Measurements from ENCODE around the gene COPS7B.

- TF ChIP-seq GATA2 (IDR thresholded peaks at IDR 0.05; ENCODE audit: low read depth, low read length) (no peak), GATA3 (IDR thresholded peaks at IDR 0.05; ENCODE audit: low read depth, low read length) (no peak)
Measured at GRCh38 chr2:231751042-231751815, 35.0 kb upstream of the COPS7B start.
